Measurements from ENCODE around the gene GPR180. TPM values are rescaled to one million over a fixed set of nuclear protein-coding genes. Genes with fewer than 3 reads are reported as not detected.

Gene GPR180
- total RNA-seq, 1 donor from 2014 or later, result 2.3 TPM

GRCh38 chr13:94608586-94608985 is 6.9 kb downstream of the GPR180 start:
- no peak overlapping the region for H3K27ac ChIP-seq
- no peaks in the 10 kb centered on the region for H3K9me3 ChIP-seq
- no peaks in the 10 kb centered on the region for H3K27me3 ChIP-seq
- H3K36me3 ChIP-seq, result peaks cover 0 to 36% of the 10 kb centered on the region in 2 donors
- no peaks in the 10 kb centered on the region for H3K4me1 ChIP-seq
- no peak overlapping the region for H3K4me3 ChIP-seq
- intact Hi-C loops (cut with DNase I), result no loop called here
- TF ChIP-seq, protein P1, sequence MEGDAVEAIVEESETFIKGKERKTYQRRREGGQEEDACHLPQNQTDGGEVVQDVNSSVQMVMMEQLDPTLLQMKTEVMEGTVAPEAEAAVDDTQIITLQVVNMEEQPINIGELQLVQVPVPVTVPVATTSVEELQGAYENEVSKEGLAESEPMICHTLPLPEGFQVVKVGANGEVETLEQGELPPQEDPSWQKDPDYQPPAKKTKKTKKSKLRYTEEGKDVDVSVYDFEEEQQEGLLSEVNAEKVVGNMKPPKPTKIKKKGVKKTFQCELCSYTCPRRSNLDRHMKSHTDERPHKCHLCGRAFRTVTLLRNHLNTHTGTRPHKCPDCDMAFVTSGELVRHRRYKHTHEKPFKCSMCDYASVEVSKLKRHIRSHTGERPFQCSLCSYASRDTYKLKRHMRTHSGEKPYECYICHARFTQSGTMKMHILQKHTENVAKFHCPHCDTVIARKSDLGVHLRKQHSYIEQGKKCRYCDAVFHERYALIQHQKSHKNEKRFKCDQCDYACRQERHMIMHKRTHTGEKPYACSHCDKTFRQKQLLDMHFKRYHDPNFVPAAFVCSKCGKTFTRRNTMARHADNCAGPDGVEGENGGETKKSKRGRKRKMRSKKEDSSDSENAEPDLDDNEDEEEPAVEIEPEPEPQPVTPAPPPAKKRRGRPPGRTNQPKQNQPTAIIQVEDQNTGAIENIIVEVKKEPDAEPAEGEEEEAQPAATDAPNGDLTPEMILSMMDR (IDR thresholded peaks at IDR 0.05), result no peak
- no peak for DNase-seq (ENCODE audit: low spot score in 2 of 2)

GRCh38 chr13:94609196-94609595 is 7.5 kb downstream of the GPR180 start:
- no peak for DNase-seq (ENCODE audit: low spot score in 2 of 2)
- no peaks in the 10 kb centered on the region for H3K4me1 ChIP-seq
- H3K9me3 ChIP-seq, result no peaks in the 10 kb centered on the region
- H3K27ac ChIP-seq, result no peak overlapping the region
- intact Hi-C loops (cut with DNase I), result no loop called here
- H3K4me3 ChIP-seq, result no peak overlapping the region
- TF ChIP-seq, protein P1 (IDR thresholded peaks at IDR 0.05), result no peak
- no peaks in the 10 kb centered on the region for H3K27me3 ChIP-seq
- H3K36me3 ChIP-seq, result peaks cover 0 to 36% of the 10 kb centered on the region in 2 donors

DNA sequence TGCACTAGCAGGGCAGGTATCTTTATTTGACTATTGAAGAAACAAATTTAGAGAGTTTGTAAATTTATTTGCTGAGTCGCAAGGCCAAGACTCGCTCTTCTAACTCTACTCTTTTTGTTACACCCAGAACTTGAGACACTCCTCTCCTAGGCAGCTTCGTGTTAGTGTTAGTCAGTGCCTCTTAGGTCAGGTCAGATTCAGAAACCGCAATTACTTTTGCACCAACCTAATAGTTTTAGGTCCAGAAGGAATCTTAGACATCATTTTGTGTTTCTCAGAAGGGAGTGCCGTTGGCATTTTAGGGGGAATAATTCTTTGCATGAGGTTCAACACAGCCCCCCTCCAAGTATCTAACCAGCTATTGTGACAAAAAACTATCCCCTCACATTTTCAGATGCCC is 8.8 kb downstream of the GPR180 start:
- H3K9me3 ChIP-seq, result no peaks in the 10 kb centered on the region
- no peak overlapping the region for H3K4me3 ChIP-seq
- H3K4me1 ChIP-seq, result no peaks in the 10 kb centered on the region
- H3K27ac ChIP-seq, result no peak overlapping the region
- intact Hi-C loops (cut with DNase I), result no loop called here
- no peaks in the 10 kb centered on the region for H3K27me3 ChIP-seq
- peaks cover 0 to 34% of the 10 kb centered on the region in 2 donors for H3K36me3 ChIP-seq
- DNase-seq (ENCODE audit: low spot score in 2 of 2), result no peak
- TF ChIP-seq, protein P1 (IDR thresholded peaks at IDR 0.05), result no peak

DNA sequence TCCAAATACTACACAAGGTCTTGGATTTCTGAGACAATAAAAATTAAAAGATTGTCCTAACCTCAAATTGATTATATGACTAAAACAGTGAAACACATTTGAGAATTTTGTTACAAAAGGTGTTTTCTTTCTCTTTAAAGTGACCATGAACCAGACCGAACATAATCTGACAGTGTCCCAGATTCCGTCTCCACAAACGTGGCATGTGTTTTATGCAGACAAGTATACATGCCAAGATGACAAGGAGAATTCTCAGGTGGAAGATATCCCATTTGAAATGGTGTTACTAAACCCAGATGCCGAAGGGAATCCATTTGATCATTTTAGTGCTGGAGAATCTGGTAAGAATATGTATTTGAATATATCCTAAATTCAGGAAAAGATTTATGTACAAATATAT is 10.4 kb downstream of the GPR180 start:
- Histone ChIP-seq H3K27ac (no peak overlapping the region), H3K27me3 (no peaks in the 10 kb centered on the region), H3K4me1 (no peaks in the 10 kb centered on the region), H3K4me3 (no peak overlapping the region), H3K9me3 (no peaks in the 10 kb centered on the region), H3K36me3 (peaks cover 0 to 18% of the 10 kb centered on the region in 2 donors)
- intact Hi-C loops (cut with DNase I), result no loop called here
- no peak for DNase-seq (ENCODE audit: low spot score in 2 of 2)
- TF ChIP-seq, protein P1 (IDR thresholded peaks at IDR 0.05), result no peak

DNA sequence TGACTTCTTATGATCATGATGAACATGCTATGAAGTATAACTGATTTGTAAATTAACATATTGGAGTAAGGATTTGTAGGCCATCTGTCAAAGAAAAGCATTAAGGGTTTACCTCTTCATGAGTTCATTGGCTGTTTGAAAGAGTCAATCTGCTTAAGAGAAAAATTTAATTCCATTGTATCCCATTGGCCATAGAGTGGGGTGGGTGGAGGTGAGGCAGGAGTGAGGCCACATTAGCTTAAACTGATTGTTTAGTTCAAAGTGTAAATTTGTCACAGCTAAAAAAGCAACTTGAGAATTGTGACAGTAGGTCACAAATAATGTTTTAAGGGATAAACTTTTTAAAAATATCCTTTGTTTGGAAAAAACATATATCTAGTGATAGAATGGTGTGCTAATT is 11.4 kb downstream of the GPR180 start:
- H3K27ac ChIP-seq, result no peak overlapping the region
- no peaks in the 10 kb centered on the region for H3K27me3 ChIP-seq
- no peak for DNase-seq (ENCODE audit: low spot score in 2 of 2)
- TF ChIP-seq, protein P1 (IDR thresholded peaks at IDR 0.05), result no peak
- no peak overlapping the region for H3K4me3 ChIP-seq
- peaks cover 0 to 14% of the 10 kb centered on the region in 2 donors for H3K36me3 ChIP-seq
- no peaks in the 10 kb centered on the region for H3K9me3 ChIP-seq
- no peaks in the 10 kb centered on the region for H3K4me1 ChIP-seq
- intact Hi-C loops (cut with DNase I), result no loop called here

Data from ascending aorta (tissue), 2 donors.